ENCODE measurements around the gene ROR1. TPM values are rescaled to one million over a fixed set of nuclear protein-coding genes. Genes with fewer than 3 reads are reported as not detected.

ROR1 gene
- total and polyA plus RNA-seq, 2 of the 4 experiments (the other 2 are of a cell fraction), result 4.4 to 10.0 TPM

DNA sequence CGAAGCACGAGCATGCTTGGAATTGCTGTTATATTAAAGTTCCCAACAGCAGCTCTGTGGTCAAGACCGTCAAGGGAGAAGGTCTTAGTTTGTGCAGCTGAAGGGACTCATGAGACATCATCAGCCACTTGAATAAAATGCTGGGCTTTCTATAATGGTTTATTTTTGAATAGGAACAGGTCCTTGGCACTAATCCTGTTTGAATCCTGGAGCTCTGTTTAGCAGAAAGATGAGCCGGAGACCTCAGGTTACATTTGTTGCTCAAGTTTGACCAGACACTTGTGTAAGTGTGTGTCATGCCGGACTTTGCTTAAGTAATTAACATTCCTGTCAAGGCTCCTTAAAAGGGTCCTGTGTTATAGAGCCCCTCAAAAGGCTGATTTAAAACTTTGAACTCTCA, 186.5 kb downstream of the ROR1 start:
- Histone ChIP-seq H3K9me3 (ENCODE audit: control insufficient read depth, insufficient read depth, low read length) (peaks cover 2% of the 10 kb centered on the region; the same call in 1 of the 2 replicates), H4K91ac (ENCODE audit: insufficient read depth, low read depth, low read length) (no peak overlapping the region), H4K20me1 (ENCODE audit: insufficient read depth, low read length) (no peaks in the 10 kb centered on the region), H2AK5ac (ENCODE audit: low read depth, low read length) (no peak overlapping the region), H2AFZ (replicated peaks; ENCODE audit: low read length, poor library complexity) (no peak overlapping the region), H3K4me2 (ENCODE audit: low read depth, low read length) (no peak overlapping the region; the same call in 1 of the 2 replicates), H3K4ac (ENCODE audit: low read depth, low read length) (no peak overlapping the region), H2BK120ac (ENCODE audit: low read depth, low read length) (no peak overlapping the region), H3K9ac (ENCODE audit: low read depth, low read length) (no peak overlapping the region), H3K56ac (ENCODE audit: extremely low read depth, insufficient read depth, low read length) (no peak overlapping the region), H3K4me1 (ENCODE audit: control insufficient read depth, insufficient read depth, low read length) (peaks cover 3% of the 10 kb centered on the region; the same call in 1 of the 2 replicates), H3K9me1 (ENCODE audit: insufficient read depth, low read length) (no peaks in the 10 kb centered on the region; the same call in 1 of the 2 replicates), H2AK9ac (replicated peaks; ENCODE audit: low read depth, low read length, poor library complexity) (no peak overlapping the region), H3K23ac (ENCODE audit: low read depth, low read length) (no peak overlapping the region), H4K5ac (ENCODE audit: low read depth, low read length) (no peak overlapping the region), H2BK5ac (ENCODE audit: low read depth, low read length, poor library complexity, severe bottlenecking) (no peak overlapping the region), H3K36me3 (ENCODE audit: control insufficient read depth, insufficient read depth, low read length) (no peaks in the 10 kb centered on the region), H3K79me1 (ENCODE audit: low read depth in 1 of 2, low read length in 2 of 2) (no peaks in the 10 kb centered on the region), H3K18ac (ENCODE audit: low read depth, low read length) (no peak overlapping the region), H3K27ac (ENCODE audit: insufficient read depth, low read length) (no peak overlapping the region), H4K8ac (ENCODE audit: low read depth in 2 of 2, low read length in 2 of 2) (no peak overlapping the region), H3K27me3 (ENCODE audit: control insufficient read depth, insufficient read depth, low read length) (no peaks in the 10 kb centered on the region; the same call in 1 of the 2 replicates), H2BK20ac (ENCODE audit: low read depth, low read length) (no peak overlapping the region), H3K4me3 (ENCODE audit: insufficient read depth, low read depth, low read length) (no peak overlapping the region), H3K14ac (replicated peaks; ENCODE audit: low read depth, low read length) (no peak overlapping the region), H2BK15ac (ENCODE audit: low read depth, low read length) (no peak overlapping the region)
- peak; percentile 61 for ATAC-seq (ENCODE audit: low read depth)
- intact Hi-C loops (cut with micrococcal nuclease), result no loop called here
- POLR2A ChIA-PET (ENCODE audit: unreplicated experiment), result no interaction called here
- WGBS, 2 experiments (ENCODE audit: extremely low coverage in 2 of 2, insufficient read length in 1 of 2), result 100% methylated on average over 1 of the region's 5 CpGs; no CpG with 5 or more reads in 1 of the 2 experiments
- BruUV-seq (replicated peaks), result no TSS peak
- dilution Hi-C loops (cut with HindIII; ENCODE audit: low sequenced_read_pairs, unreplicated experiment), result no loop called here
- TF ChIP-seq FOS (IDR thresholded peaks at IDR 0.05; ENCODE audit: low read depth, low read length), result no peak
- TF ChIP-seq CEBPB (IDR thresholded peaks at IDR 0.05; ENCODE audit: low read depth, low read length), result peak; percentile 48; the same call in 1 of the 2 replicates
- TF ChIP-seq MAFK (IDR thresholded peaks at IDR 0.05; ENCODE audit: low read depth, low read length), result no peak
- DNase-seq, result peak; percentile 48
- in situ Hi-C loops (cut with MboI; ENCODE audit: low sequenced_read_pairs), result no loop called here
- CTCF ChIA-PET, result interaction anchor here (0.6 kb wide), 1 partner anchor 204 kb away, joined by 3 read pairs; no protein-coding TSS in a partner anchor
